Cortex of kidney (tissue), 1 donor: Measurements from ENCODE around the gene KIF1A.
"Not testable (repeated sequence)": the region's sequence is repeated elsewhere in the genome, so short reads cannot be mapped to it uniquely, and the experiment has no call there.

Experiments used
- DNase-seq: peaks from one replicate; lab custom pipeline; 2025; lab: John Stamatoyannopoulos, UW

KIF1A gene

DNA sequence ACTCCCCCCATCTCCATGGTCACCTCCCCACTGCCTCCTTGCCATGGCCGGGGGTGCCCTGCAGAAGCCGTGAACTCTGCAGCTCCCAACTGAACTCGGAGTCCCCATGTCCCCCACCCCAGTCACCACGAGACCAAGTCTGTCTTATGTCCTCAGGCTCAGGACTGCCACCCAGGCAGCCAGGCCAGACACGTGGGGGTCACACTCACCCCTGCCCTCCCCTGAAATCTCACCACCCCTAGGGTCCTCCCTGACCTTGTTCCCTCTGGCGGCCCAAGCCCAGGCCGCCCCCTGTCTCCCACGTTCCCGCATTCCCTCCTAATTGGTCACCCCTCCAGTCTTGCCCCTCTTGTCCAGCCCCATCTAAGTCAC is 117.4 kb downstream of the KIF1A start:
- DNase-seq = no peak

DNA sequence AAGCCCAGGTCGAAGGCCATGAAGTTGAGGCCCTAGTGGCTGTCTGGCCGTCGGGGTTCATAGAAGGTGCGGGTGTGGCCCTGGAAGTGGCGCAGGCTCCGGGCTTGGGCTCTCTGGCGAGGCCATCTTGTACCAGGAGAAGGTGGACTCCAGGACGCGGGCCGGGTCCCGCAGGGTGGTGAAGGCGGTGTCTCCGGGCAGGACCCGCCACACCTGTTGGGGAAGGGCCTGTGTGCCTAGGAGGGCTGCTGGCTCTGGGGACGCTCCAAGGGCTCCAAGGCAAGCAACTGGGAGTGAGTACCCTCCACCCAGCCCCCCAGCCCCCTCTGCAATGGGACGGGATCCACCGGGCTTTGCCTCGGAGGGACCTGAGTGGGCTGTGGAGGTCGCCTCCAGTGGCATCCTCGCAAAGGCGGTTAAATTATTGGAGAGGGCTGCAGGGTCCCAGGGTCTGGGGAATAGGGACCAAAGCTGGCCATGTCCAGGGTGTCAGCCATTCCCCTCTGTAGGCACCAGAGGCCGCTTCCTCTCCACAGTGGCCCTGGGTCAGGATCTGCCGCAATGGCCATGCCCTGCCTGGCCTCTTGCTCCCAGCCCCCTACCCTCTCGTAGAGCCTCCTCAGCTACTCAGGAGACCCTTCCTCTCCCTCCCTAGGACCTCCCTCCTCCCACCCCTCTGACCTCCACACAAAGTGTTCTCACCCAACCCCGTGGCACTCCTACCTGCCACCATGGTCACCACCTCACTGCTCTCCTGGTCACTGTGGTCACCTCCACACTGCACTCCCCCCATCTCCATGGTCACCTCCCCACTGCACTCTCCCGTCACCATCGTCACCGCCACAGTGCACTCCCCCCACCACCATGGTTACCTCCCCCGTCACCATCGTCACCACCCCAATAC is 118.0 kb downstream of the KIF1A start:
- no peak for DNase-seq

DNA sequence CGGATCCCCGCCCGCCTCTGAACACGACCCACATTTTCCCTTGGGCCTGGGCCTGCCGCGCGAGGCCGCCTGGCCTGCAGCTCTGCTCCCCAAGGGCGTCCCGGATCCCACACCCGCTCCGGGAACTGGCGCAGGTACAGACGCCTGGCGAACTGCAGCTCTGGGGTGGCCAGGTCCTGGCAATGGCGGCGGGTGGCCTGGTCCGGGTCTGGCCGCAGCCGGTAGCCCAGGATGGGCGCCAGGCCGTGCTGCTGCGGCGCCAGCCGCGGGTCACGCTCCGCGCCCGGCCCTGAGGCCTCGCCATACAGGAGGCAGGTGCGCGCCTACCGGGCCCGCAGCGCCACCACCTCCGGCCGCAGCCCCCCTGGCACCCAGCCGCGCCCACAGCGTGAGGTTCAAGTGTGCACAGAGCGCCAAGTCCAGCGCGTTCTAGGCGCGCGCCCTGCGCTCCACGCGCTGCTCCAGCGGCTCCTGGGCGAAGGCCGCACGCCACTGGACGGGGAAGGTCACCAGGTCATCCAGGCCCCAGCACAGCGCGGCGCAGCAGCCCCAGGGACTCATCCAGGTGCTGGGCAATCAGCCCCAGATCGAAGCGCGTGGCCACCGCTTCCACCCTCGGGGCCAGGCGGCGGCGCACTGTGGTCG is 118.8 kb downstream of the KIF1A start:
- DNase-seq = no peak

DNA sequence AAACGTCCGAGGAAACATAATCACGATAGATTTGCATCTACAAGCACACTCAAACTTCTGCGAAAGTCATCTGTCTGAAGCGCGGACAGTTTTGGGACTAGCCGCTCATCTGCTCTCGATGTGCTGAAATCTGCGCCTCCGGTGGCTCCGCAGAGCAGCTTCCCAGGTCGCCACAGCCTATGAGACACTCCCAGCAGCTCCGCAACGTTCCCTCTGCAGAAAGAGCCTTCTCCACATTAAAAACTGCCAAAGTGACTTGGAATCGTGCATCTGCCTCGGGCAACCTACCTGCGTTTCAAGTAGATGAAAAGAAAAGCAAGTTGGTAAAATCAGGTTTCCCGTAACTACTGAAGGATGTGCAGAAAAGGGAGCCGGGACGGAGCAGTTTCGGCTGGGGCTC is 119.4 kb downstream of the KIF1A start:
- DNase-seq = not testable (repeated sequence)

DNA sequence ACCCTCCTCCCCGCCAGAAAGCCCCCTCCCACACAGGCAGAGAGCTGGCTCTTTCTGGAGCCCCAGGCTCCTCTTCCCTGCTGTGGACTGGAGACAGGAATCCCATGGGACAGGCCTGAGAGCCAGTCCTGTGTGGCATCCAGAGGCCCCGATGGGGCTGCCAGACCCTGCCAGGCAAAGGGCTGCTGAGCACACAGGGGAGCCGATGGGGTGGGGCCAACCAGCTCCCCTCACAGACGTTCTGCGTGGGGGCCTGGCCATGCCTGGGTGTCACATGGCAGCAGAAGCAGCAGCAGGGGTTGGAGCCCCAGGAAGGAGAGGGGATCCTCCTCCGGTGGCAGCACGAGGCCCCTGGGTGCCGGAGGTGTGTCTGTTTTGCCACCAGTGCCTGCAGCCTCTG is 120.2 kb downstream of the KIF1A start:
- DNase-seq = not testable (repeated sequence)

DNA sequence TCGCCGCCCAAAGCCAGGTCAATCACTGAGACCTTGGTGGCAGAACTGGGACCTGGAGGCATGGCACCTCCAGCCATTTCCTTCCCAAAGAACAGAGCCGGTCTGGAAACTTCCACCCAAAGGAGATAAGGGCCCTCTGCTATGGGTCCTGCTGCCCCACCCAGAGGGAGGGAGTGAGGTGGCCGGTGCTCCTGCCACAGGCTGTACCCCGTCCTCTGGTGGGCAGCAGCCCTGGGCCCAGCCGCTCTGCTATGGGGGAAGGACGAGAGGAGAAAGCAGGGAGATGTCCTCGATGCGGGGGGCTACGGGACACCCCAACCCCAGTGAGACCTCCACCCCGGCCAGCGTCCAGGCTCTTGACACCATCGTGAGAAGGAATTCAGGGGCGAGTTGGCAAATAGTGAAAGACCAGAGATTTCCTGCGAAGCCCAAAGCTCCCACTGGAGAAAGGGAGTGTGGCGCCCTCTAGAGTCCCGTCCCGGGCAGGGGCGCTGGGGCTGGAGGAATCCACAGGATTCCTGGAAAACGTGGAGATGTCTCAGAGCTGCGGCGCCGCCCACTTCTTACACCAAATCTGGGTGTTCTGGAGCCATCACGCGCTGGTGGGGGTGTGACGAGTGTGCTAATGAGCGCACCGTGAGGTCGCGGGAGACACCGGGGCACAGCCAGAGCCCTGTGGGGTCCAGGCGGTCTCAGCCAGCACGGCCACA is 121.0 kb downstream of the KIF1A start:
- DNase-seq = not testable (repeated sequence)

DNA sequence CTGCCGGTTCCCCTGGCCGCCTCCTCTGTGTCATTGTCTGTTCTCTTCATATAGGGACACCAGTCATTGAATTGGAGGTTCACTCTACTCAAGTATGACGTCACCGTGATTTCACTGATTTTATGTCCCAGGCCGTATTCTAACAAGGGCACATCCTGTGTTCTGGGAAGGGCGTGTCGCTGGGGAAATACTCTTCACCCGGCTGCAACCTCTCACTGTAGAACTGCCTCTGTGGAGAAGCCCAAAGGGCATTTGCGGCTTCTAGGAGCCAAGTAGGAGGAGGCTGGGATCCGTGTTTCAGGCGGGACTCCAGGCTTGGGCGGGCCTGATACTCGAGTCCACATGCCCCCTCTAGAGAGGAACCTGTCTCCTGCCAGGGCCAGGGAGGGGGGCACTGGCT is 123.5 kb downstream of the KIF1A start:
- DNase-seq = not testable (repeated sequence)

DNA sequence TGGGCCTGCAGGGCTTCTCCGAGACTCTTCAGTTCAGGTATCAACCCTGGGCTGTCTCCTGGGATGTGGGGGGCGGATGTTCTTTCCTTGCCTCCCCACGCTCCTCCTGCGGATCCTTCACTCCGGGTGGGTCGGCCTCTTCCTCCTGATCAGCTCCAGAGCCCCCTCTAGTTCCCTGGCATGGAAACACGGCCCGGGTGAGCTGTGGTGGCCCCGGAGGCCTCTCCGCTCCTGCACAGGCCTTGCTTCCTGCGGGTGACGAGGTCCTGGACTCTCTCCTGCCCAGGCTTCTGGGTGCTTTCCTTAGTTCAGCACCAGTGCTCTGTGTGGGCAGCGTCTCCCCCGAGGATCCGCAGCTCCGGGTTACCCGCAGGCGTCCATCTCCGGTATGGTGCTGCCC is 124.4 kb downstream of the KIF1A start:
- DNase-seq = not testable (repeated sequence)

DNA sequence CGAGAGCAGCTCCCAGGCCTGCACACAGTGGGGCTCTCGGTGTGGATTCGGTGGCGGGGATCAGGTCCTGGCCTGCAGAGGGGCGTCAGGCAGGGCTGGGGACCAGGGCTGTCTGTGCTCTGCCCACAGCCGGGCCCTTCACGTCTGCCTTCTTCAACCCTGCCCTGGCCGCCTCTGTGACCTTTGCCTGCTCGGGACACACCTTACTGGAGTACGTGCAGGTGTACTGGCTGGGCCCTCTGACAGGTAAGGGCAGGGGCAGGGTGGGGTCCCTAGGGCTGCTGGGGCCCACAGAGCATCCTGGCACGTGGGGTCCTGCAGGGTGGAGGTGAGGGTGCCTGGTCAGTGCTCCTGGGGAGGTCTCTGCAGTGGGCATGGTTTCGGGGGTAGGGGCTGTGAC is 125.7 kb downstream of the KIF1A start:
- not testable (repeated sequence) for DNase-seq

DNA sequence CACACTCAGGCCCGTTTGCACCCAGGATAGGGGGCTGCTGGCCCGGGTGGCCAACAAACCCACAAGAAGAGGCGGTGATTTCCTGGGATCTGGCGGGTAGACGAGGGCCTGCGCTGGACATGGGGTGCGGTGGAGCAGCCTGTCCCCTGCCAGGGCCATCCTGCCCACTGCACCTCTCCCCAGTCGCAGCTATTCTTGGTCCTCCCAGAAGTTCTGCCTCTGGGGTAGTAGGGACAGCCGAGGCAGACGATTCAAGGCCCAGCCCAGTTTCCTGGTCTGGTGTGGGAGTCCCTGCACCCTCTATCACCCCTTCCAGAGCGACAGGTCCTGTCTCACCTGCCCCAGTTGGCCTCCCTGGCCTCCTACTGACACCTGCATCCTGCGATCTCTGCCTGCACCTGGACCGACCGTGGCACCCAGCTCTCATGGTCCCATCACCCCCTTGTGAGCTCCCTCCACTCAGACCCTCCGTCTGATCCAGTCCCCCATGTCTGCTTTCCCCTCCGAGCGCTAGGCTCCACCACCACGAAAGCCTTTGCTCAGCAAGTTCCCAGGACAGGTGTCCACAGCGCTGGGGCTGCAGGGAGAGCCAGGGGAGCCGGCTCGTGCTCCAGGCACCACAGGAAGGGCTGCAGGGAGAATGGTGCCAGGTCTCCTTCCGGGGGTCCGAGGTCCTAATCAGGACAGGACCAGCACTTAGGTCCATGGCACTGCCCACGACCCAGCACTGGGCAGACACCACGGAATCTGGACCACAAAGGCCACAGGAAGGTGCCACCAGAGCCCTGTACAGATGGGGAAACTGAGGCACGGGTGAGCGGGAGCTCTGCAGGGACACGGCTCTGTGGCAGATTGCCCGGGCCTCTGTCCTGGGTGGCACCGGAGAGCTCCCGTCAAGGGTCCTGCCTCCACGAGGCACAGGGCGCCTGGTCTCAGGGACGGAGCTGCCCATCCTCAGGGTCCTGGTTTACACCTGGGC is 127.1 kb downstream of the KIF1A start:
- DNase-seq = not testable (repeated sequence)

DNA sequence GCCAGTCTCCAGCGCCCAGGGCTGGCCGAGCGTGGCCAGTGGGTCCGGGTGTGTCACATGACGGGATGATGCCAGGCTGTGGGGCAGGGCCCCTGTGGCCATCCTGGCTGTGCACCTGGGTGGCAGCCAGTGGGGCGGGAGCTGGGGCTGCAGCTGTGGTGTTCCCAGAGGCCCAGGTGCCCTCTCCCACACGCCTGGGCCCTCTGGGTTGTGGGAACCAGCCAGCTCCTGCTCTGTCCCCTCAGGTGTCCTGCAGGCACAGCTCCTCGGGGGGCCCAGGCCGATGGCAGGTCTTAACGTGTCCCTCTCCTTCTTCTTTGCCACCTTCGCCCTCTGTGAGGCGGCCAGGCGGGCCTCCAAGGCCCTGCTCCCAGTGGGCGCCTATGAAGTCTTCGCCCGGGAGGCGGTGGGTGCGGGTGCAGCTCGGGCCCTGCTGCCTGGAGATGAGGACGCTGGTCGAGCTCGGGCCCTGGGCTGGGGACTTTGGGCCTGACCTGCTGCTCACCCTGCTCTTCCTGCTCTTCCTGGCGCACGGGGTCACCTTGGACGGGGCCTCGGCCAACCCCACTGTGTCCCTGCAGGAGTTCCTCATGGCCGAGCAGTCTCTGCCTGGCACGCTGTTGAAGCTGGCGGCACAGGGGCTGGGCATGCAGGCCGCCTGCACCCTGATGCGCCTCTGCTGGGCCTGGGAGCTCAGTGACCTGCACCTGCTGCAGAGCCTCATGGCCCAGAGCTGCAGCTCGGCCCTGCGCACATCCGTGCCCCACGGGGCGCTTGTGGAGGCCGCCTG is 128.2 kb downstream of the KIF1A start, which contains the start of gene AQP12A:
Gene AQP12A, plus strand, starts transcription at position 236 of the 790 bp plus-strand sequence. Its CDS starts 48 bp downstream, at position 284.
- not testable (repeated sequence) for DNase-seq

DNA sequence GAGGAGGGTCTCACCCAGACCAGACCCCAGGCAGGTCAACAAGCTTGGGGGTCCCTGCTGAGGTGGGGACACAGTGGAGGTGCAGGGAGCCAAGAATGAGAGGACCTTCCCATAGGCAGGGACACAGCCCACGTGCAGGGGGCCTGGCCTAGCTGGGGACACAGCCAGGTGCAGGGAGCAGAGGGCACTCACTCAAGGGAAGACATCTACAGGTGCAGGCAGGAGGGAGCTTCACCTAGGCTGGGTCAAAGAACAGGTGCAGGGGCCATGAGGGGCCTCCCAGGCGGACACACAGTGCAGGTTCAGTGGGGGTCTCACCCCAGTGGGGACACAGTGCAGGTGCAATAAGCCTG is 129.0 kb downstream of the KIF1A start:
- not testable (repeated sequence) for DNase-seq

DNA sequence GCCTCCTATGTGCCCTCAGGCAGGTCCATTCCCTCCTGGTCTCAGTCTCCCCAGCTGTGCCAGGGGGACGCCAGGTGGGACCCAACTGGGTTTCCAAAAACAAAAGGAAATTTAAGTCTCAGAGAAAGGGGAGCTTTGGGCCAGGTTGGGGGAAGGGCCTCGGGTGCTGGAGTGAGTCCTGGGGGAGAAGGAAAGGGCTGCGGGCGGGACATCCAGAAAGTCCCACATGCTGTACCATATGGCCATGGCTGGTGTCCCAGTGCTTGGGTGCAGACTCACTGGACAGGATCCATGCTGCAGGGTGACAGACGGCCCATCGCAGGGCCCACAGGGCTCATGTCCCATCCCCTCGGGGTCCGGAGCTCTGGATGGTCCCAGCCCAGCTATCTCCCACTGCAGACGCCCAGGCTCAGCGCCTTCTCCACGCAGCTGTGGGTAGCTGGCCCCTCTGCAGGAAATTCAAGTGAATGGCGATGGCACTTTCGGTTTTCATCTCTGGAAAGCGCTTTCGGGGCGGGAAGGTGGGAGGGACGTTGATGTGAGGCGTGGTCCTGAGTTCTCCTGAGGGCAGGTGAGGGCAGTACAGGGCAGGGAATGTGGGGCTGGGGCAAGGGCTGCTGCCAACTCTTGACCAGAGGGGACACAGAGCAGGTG is 129.5 kb downstream of the KIF1A start:
- DNase-seq = not testable (repeated sequence)

DNA sequence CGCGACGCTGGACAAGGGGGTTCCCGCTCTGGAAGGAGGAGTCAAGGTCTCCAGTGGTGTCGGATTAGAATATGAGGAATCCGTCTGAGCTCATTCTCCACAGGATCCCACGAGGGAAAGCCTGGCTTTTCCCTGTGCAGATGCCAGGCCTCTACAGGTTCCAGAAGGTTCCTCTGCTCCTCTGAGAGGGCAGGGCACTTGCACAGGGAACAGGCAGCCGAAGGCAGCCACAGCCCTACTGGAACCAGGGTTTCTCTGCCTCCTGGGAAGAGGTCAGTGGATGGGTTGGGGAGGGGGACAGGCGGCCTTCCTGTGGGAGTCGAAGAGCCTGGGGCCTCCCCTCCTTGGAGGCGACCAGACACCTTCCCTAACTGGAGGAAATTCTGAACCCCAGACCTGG is 130.0 kb downstream of the KIF1A start:
- no peak for DNase-seq

DNA sequence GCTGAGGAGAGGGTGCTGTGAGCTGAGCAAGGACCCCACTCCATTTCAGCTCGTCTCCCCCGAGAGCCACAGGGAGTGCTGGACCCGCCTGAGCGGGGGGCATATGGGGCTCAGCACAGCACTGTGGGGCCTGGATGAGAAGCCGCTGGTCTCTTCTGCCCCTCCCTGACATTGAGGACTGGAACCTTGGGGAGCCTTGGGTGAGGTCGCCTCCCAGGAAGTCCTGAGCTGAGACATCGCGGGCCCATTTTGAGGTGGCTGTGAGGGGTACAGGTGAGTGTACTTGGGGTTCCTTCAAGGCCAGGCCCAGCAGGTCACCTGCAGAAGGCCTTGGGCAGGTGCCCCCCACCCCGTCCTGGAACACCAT is 131.5 kb downstream of the KIF1A start:
- no peak for DNase-seq

DNA sequence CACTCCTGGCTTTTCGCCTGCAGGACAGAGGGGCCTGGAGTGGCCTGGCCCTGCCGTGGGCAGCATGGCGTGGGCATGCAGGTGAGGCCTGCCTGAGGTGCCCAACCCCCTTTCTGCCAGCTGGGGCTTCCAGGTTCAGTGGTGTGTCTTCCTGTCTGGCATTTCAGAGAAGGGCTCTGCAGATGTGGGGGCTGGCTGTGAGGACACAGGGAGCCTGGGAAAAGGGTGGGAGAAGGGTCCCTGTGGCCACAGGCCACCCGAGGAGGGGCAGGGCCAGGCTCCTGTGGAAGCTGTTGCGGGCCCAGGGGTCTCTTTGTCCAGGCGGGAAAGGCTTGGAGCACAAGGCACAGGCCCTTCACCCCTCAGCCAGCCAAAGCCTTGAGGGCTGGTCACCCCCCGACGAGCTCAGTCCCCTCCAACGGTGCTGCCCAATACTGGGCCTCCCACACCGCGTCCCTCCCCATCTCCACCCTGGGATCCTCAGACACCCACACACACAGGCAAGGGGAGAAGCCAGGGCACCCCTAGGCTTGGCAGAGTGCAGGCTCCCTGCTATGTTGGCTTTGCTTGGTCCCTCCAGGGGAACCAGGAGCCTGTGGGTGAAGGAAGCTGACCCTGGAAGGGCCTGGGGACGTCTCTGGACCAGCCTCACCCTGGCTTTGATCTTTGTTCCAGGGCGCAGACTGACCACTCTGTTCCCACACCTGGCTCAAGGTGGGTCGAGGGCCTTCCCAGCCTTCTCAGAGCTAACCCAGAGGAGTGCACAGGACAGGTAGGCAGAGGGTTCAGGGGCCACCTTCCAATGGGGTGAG is 132.1 kb downstream of the KIF1A start:
- DNase-seq = no peak

DNA sequence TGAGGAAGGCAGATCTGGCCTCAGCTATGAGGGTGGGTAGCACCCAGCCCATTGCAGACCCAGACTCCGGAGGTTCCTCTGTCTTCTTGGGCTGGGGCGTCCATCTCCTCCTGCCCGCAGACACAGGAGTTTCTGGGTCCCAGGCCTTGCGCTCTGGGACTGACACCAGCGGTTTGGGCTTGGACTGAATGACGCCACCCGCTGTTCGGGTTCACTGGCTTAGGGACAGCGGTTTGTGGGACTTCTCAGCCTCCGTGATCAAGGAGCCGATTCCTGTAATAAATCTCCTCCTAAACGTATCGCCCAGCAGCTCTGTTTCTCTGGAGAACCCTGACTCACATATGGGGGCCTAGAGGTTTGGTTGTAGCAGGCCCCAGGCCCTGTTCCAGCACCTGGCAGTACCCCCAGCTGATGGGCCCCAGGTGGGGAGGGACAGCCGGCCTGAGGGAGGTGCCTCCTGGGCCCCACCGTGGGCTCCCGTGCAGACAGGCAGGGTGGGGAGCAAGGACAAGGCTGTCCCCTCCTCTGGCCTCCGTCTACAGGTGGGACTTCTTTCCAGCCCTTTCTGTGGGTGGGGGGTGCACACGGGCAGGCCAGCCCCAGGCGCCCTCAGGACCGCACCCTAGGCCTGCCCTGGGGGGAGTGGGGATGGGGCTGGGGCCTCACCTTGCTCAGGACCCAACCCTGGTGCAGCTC is 132.8 kb downstream of the KIF1A start:
- DNase-seq = no peak

DNA sequence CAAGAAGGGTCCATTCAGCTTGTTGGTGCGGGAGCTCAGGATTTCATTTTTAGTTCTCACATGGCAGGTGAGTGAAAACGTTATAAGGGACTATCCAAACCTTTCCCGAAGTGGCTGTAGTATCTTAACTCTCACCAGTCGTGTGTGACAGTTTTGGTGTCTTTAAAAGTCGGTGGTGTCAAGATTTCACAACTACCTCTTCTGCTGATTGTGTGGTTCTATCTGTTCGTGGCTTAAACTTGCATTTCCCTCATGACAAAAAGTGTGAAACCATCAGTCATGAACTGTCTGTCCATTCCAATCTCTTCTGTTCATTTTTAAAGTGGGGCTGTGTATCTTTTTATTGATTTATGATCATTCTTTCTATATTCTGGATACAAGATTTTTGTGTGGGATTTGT is 133.6 kb downstream of the KIF1A start:
- no peak for DNase-seq
